Caco-2 (cell line): ENCODE results near the gene PKMYT1. TPM values are rescaled to one million over a fixed set of nuclear protein-coding genes. Genes with fewer than 3 reads are reported as not detected.

Experiments used
- BruUV-seq: library from RNA; stranded (reverse); fragments of 400-500 nt; replicated peaks from 2 replicates; lab custom pipeline; 2021; lab: Mats Ljungman, UMichigan
- CTCF ChIA-PET: fragments of 300-600 bp; sonication (Branson Sonifier 250); formaldehyde crosslinking; loops from one replicate; lab custom pipeline; 2022; ENCODE audit warnings: antibody characterized with exemption; lab: Charles Lee
- POLR2A ChIA-PET: fragments of 300-600 bp; sonication (Branson Sonifier 250); formaldehyde crosslinking; loops from one replicate; lab custom pipeline; 2022; ENCODE audit warnings: antibody characterized with exemption; lab: Charles Lee
- DNase-seq, 2 experiments: peaks; one replicate each; pipeline versions ENCODE4 v3.0.0 to v3.0.0-alpha.2; 2020 to 2022
- H3K27me3 ChIP-seq: replicated peaks from 2 replicates; pipeline ENCODE4 v1.6.0; 2011; ENCODE audit warnings: low read length; ENCODE audit not compliant: control insufficient read depth, insufficient read depth
- H3K36me3 ChIP-seq: 2 replicates; pipeline ENCODE4 v1.5.1; 2011; ENCODE audit warnings: low read length; ENCODE audit not compliant: control insufficient read depth, insufficient read depth
- H3K4me1 ChIP-seq: fragments of 250-450 bp; sonication (Bioruptor Pico); 2 replicates; pipeline ENCODE4 v1.5.1; 2020; ENCODE audit warnings: mild to moderate bottlenecking
- H3K4me3 ChIP-seq: 2 replicates; pipeline ENCODE4 v1.5.1; 2011; ENCODE audit warnings: low read depth, mild to moderate bottlenecking, control low read depth, low read length
- H3K9me3 ChIP-seq: fragments of 250-450 bp; sonication (Bioruptor Pico); 2 replicates; pipeline ENCODE4 v1.5.1; 2020; ENCODE audit warnings: mild to moderate bottlenecking, moderate library complexity
- H3K27ac Mint-ChIP-seq: one replicate; pipeline ENCODE4 v1.8.0; 2022; ENCODE audit warnings: mixed read lengths; ENCODE audit not compliant: unreplicated experiment
- H3K27me3 Mint-ChIP-seq: one replicate; pipeline ENCODE4 v1.8.0; 2022; ENCODE audit warnings: mixed read lengths; ENCODE audit not compliant: insufficient read depth, unreplicated experiment
- H3K36me3 Mint-ChIP-seq: one replicate; pipeline ENCODE4 v1.8.0; 2022; ENCODE audit warnings: mild to moderate bottlenecking, mixed read lengths; ENCODE audit not compliant: insufficient read depth, unreplicated experiment
- H3K4me1 Mint-ChIP-seq: one replicate; pipeline ENCODE4 v1.8.0; 2022; ENCODE audit warnings: low read depth, mixed read lengths; ENCODE audit not compliant: unreplicated experiment
- H3K4me3 Mint-ChIP-seq: one replicate; pipeline ENCODE4 v1.8.0; 2022; ENCODE audit warnings: mild to moderate bottlenecking, moderate library complexity, mixed read lengths; ENCODE audit not compliant: unreplicated experiment
- H3K9me3 Mint-ChIP-seq: one replicate; pipeline ENCODE4 v1.8.0; 2022; ENCODE audit warnings: mixed read lengths; ENCODE audit not compliant: unreplicated experiment
- intact Hi-C: fragments of 100-400 bp; cut with micrococcal nuclease; formaldehyde crosslinking; loops from one replicate; pipeline ENCODE4 v1.10.0; 2022; ENCODE audit not compliant: unreplicated experiment
- total RNA-seq: library from RNA; stranded (reverse); gene quantifications from 2 replicates; pipeline ENCODE4 v1.2.3, GENCODE V29; 2022
- TF ChIP-seq, protein P1 (sequence below), 2 experiments: fragments of 200-600 bp in 1 of 2; IDR thresholded peaks; 1 replicate in 1 of 2; 2 replicates in 1 of 2; pipeline versions ENCODE4 v1.5.1 to v1.8.0; 2011 to 2022; ENCODE audit warnings: antibody characterized with exemption in 1 of 2, control low read depth in 1 of 2, inconsistent platforms in 1 of 2, low read depth in 1 of 2, low read length in 1 of 2, mild to moderate bottlenecking in 1 of 2, moderate library complexity in 1 of 2; ENCODE audit not compliant: insufficient read depth in 1 of 2, severe bottlenecking in 1 of 2, unreplicated experiment in 1 of 2

The PKMYT1 gene
- total RNA-seq, 1 experiment from 2014 or later, result 73.7 TPM

- POLR2A ChIA-PET, result interaction anchor here (0.8 kb wide), 1 partner anchor 24 kb away, joined by 3 read pairs; the partner anchor contains the start of gene TNFRSF12A
- TF ChIP-seq, protein P1, sequence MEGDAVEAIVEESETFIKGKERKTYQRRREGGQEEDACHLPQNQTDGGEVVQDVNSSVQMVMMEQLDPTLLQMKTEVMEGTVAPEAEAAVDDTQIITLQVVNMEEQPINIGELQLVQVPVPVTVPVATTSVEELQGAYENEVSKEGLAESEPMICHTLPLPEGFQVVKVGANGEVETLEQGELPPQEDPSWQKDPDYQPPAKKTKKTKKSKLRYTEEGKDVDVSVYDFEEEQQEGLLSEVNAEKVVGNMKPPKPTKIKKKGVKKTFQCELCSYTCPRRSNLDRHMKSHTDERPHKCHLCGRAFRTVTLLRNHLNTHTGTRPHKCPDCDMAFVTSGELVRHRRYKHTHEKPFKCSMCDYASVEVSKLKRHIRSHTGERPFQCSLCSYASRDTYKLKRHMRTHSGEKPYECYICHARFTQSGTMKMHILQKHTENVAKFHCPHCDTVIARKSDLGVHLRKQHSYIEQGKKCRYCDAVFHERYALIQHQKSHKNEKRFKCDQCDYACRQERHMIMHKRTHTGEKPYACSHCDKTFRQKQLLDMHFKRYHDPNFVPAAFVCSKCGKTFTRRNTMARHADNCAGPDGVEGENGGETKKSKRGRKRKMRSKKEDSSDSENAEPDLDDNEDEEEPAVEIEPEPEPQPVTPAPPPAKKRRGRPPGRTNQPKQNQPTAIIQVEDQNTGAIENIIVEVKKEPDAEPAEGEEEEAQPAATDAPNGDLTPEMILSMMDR (IDR thresholded peaks at IDR 0.05; ENCODE audit: insufficient read depth in 1 of 2, low read depth in 1 of 2, low read length in 1 of 2, severe bottlenecking in 1 of 2, unreplicated experiment in 1 of 2), result no peak
- CTCF ChIA-PET, result no interaction called here
- Histone ChIP-seq H3K4me1 (0 out of 2 replicates have a peak, but pooled peaks cover 3% of the 10 kb centered on the region), H3K9me3 (no peaks in the 10 kb centered on the region), H3K36me3 (peaks cover 1% of the 10 kb centered on the region; the same call in 1 of the 2 replicates), H3K4me3 (no peak overlapping the region), H3K27me3 (no peaks in the 10 kb centered on the region)
- Mint-ChIP-seq H3K4me1 (no peaks in the 10 kb centered on the region), H3K36me3 (peaks cover 6% of the 10 kb centered on the region), H3K27me3 (no peaks in the 10 kb centered on the region), H3K27ac (no peak overlapping the region), H3K4me3 (no peak overlapping the region), H3K9me3 (no peaks in the 10 kb centered on the region)
- intact Hi-C loops, result no loop called here
- DNase-seq, result no peak
- BruUV-seq, result no TSS peak
Observed at GRCh38 chr16:2996298-2996697, 16.1 kb upstream of the PKMYT1 start.

DNA sequence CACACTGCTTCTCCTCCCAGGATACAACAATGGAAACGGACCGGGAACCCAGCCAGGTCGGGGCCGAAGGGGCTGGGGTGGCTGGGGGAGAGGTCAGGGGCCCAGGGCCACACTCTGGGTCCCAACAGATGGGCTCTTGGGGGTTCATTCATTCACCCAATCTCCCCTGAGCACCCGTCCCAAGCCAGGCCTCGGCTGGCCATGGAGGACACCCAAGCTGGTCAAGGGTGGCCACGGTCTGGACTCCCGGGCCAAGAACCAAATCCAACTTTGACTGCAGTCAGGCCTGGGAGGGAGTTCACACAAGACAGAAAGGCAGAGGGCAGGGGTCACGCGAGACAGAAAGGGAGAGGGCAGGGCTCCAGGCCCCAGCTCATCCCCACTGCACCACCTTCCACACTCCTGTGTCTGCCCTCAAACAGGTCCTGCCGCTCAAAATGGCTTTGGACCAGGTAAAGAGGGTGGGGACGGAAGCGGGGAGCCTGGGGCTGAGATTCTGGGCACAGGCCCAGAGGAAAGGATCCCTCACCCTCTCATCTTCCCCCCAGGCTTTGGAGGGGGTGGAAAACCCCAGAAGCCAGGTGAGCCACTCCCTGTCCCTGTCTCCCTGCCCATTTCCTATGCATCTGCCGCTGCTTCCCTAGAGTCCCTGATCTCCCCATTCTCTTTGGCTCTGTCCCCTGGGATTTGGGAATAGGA lies 12.3 kb upstream of the PKMYT1 start:
- Mint-ChIP-seq H3K27ac (no peak overlapping the region), H3K27me3 (no peaks in the 10 kb centered on the region), H3K36me3 (no peaks in the 10 kb centered on the region), H3K4me1 (no peaks in the 10 kb centered on the region), H3K9me3 (no peaks in the 10 kb centered on the region), H3K4me3 (no peak overlapping the region)
- Histone ChIP-seq H3K4me3 (no peak overlapping the region), H3K27me3 (no peaks in the 10 kb centered on the region), H3K4me1 (0 out of 2 replicates have a peak, but pooled peaks cover 3% of the 10 kb centered on the region), H3K36me3 (no peaks in the 10 kb centered on the region), H3K9me3 (no peaks in the 10 kb centered on the region)
- no TSS peak for BruUV-seq
- ChIA-PET CTCF (interaction anchor here (0.6 to 1.7 kb wide), 2 partner anchors 11 to 36 kb away, joined by 3 to 5 read pairs; no protein-coding TSS in a partner anchor), POLR2A (no interaction called here)
- no peak for DNase-seq
- TF ChIP-seq, protein P1 (IDR thresholded peaks at IDR 0.05; ENCODE audit: insufficient read depth in 1 of 2, low read depth in 1 of 2, low read length in 1 of 2, severe bottlenecking in 1 of 2, unreplicated experiment in 1 of 2), result no peak
- intact Hi-C loops, result no loop called here

- BruUV-seq, result no TSS peak
- H3K27me3 Mint-ChIP-seq, result no peaks in the 10 kb centered on the region
- no peak overlapping the region for H3K4me3 Mint-ChIP-seq
- intact Hi-C loops, result no loop called here
- H3K27ac Mint-ChIP-seq, result no peak overlapping the region
- Histone ChIP-seq H3K4me1 (0 out of 2 replicates have a peak, but pooled peaks cover 3% of the 10 kb centered on the region), H3K4me3 (no peak overlapping the region), H3K9me3 (no peaks in the 10 kb centered on the region), H3K36me3 (no peaks in the 10 kb centered on the region), H3K27me3 (no peaks in the 10 kb centered on the region)
- no peaks in the 10 kb centered on the region for H3K9me3 Mint-ChIP-seq
- no peaks in the 10 kb centered on the region for H3K4me1 Mint-ChIP-seq
- no peaks in the 10 kb centered on the region for H3K36me3 Mint-ChIP-seq
- POLR2A ChIA-PET, result no interaction called here
- CTCF ChIA-PET, result interaction anchor here (1.7 kb wide), 1 partner anchor 12 kb away, joined by 5 read pairs; no protein-coding TSS in a partner anchor
- TF ChIP-seq, protein P1 (IDR thresholded peaks at IDR 0.05; ENCODE audit: insufficient read depth in 1 of 2, low read depth in 1 of 2, low read length in 1 of 2, severe bottlenecking in 1 of 2, unreplicated experiment in 1 of 2), result no peak
- no peak for DNase-seq
Observed at GRCh38 chr16:2991566-2992261, 11.5 kb upstream of the PKMYT1 start.
